ENCODE results near the gene CACNA1E.

The CACNA1E gene

GRCh38 chr1:181714428-181714827 lies 231.1 kb downstream of the CACNA1E start:
- no peak for DNase-seq

- no peak for DNase-seq
Measured at GRCh38 chr1:181718034-181718433, 234.7 kb downstream of the CACNA1E start.

- no peak for DNase-seq
Measured at GRCh38 chr1:181726320-181727012, 243.1 kb downstream of the CACNA1E start.

GRCh38 chr1:181730606-181731005 lies 247.3 kb downstream of the CACNA1E start:
- DNase-seq: no peak

GRCh38 chr1:181732218-181732990 lies 249.1 kb downstream of the CACNA1E start:
- no peak for DNase-seq

- no peak for DNase-seq
Measured at GRCh38 chr1:181733486-181733885, 250.2 kb downstream of the CACNA1E start.

GRCh38 chr1:181737056-181737455 lies 253.7 kb downstream of the CACNA1E start:
- no peak for DNase-seq

- no peak for DNase-seq
Measured at GRCh38 chr1:181739214-181739613, 255.9 kb downstream of the CACNA1E start.

- DNase-seq: no peak
Measured at GRCh38 chr1:181742426-181742825, 259.1 kb downstream of the CACNA1E start.

GRCh38 chr1:181743878-181744312 lies 260.6 kb downstream of the CACNA1E start:
- DNase-seq: no peak

GRCh38 chr1:181746224-181746623 lies 262.9 kb downstream of the CACNA1E start:
- no peak for DNase-seq

GRCh38 chr1:181748013-181748412 lies 264.7 kb downstream of the CACNA1E start:
- no peak for DNase-seq

GRCh38 chr1:181754103-181754502 lies 270.8 kb downstream of the CACNA1E start:
- no peak for DNase-seq

GRCh38 chr1:181759481-181759880 lies 276.2 kb downstream of the CACNA1E start:
- DNase-seq: no peak

GRCh38 chr1:181763736-181764135 lies 280.4 kb downstream of the CACNA1E start:
- no peak for DNase-seq

- no peak for DNase-seq
Measured at GRCh38 chr1:181765451-181766026, 282.2 kb downstream of the CACNA1E start.

- DNase-seq: no peak
Measured at GRCh38 chr1:181767001-181767708, 283.8 kb downstream of the CACNA1E start.

- no peak for DNase-seq
Measured at GRCh38 chr1:181768211-181768929, 285.1 kb downstream of the CACNA1E start.

- DNase-seq: no peak
Measured at GRCh38 chr1:181768930-181769280, 285.6 kb downstream of the CACNA1E start.

GRCh38 chr1:181769846-181770245 lies 286.5 kb downstream of the CACNA1E start:
- DNase-seq: no peak

- DNase-seq: no peak
Measured at GRCh38 chr1:181772714-181773113, 289.4 kb downstream of the CACNA1E start.

GRCh38 chr1:181776044-181776443 lies 292.7 kb downstream of the CACNA1E start:
- DNase-seq: no peak

GRCh38 chr1:181777286-181777685 lies 294.0 kb downstream of the CACNA1E start:
- DNase-seq: no peak

Data from amniotic stem cell (primary cell).